Neuron (in vitro differentiated cells): Measurements from ENCODE around the gene KANK2.
"Not testable (repeated sequence)": the region's sequence is repeated elsewhere in the genome, so short reads cannot be mapped to it uniquely, and the experiment has no call there.

ENCODE experiments used
- H2AFZ ChIP-seq: one replicate; pipeline ENCODE4 v1.6.1; 2013; ENCODE audit warnings: low read depth, mild to moderate bottlenecking, inconsistent platforms, low read length, moderate library complexity
- H3K27me3 ChIP-seq: one replicate; pipeline ENCODE4 v1.6.1; 2013; ENCODE audit warnings: low read length; ENCODE audit not compliant: insufficient read depth
- H3K36me3 ChIP-seq: one replicate; pipeline ENCODE4 v1.6.1; 2013; ENCODE audit warnings: low read length; ENCODE audit not compliant: insufficient read depth
- H3K4me1 ChIP-seq: one replicate; pipeline ENCODE4 v1.6.1; 2013; ENCODE audit warnings: low read length; ENCODE audit not compliant: insufficient read depth
- H3K4me3 ChIP-seq: 2 replicates; pipeline ENCODE4 v1.5.1; 2013; ENCODE audit warnings: mild to moderate bottlenecking, low read length, moderate library complexity
- H3K9me3 ChIP-seq: one replicate; pipeline ENCODE4 v1.6.1; 2013; ENCODE audit warnings: low read length

KANK2 gene

GRCh38 chr19:11127905-11128304 lies 69.4 kb downstream of the KANK2 start:
- Histone ChIP-seq H2AFZ (no peak overlapping the region), H3K4me3 (no peak overlapping the region), H3K4me1 (no peaks in the 10 kb centered on the region), H3K9me3 (no peaks in the 10 kb centered on the region), H3K36me3 (peaks cover 83% of the 10 kb centered on the region), H3K27me3 (no peaks in the 10 kb centered on the region)

GRCh38 chr19:11125994-11126685 lies 71.2 kb downstream of the KANK2 start:
- Histone ChIP-seq H3K36me3 (peaks cover 76% of the 10 kb centered on the region), H3K4me3 (no peak overlapping the region), H3K4me1 (no peaks in the 10 kb centered on the region), H2AFZ (no peak overlapping the region), H3K27me3 (no peaks in the 10 kb centered on the region), H3K9me3 (no peaks in the 10 kb centered on the region)

GRCh38 chr19:11124157-11124556 lies 73.2 kb downstream of the KANK2 start:
- not testable (repeated sequence) for H3K27me3 ChIP-seq, H3K4me1 ChIP-seq, H2AFZ ChIP-seq, H3K4me3 ChIP-seq, H3K9me3 ChIP-seq
- peaks cover 77% of the 10 kb centered on the region for H3K36me3 ChIP-seq

GRCh38 chr19:11123114-11123513 lies 74.2 kb downstream of the KANK2 start:
- no peak overlapping the region for H2AFZ ChIP-seq
- no peak overlapping the region for H3K4me3 ChIP-seq
- H3K27me3 ChIP-seq = no peaks in the 10 kb centered on the region
- H3K4me1 ChIP-seq = no peaks in the 10 kb centered on the region
- H3K9me3 ChIP-seq = no peaks in the 10 kb centered on the region
- H3K36me3 ChIP-seq = peaks cover 76% of the 10 kb centered on the region

GRCh38 chr19:11121963-11122362 lies 75.4 kb downstream of the KANK2 start:
- not testable (repeated sequence) for H2AFZ ChIP-seq, H3K27me3 ChIP-seq, H3K4me1 ChIP-seq, H3K4me3 ChIP-seq, H3K9me3 ChIP-seq
- peaks cover 77% of the 10 kb centered on the region for H3K36me3 ChIP-seq

- Histone ChIP-seq H3K4me1 (no peaks in the 10 kb centered on the region), H3K4me3 (no peak overlapping the region), H3K9me3 (no peaks in the 10 kb centered on the region), H3K27me3 (no peaks in the 10 kb centered on the region), H2AFZ (no peak overlapping the region), H3K36me3 (peaks cover 90% of the 10 kb centered on the region)
Observed at GRCh38 chr19:11116507-11116906, 80.8 kb downstream of the KANK2 start.

GRCh38 chr19:11115895-11116446 lies 81.4 kb downstream of the KANK2 start:
- peaks cover 90% of the 10 kb centered on the region for H3K36me3 ChIP-seq
- H3K9me3 ChIP-seq = no peaks in the 10 kb centered on the region
- H3K4me3 ChIP-seq = no peak overlapping the region
- H2AFZ ChIP-seq = no peak overlapping the region
- no peaks in the 10 kb centered on the region for H3K27me3 ChIP-seq
- no peaks in the 10 kb centered on the region for H3K4me1 ChIP-seq

GRCh38 chr19:11115042-11115441 lies 82.3 kb downstream of the KANK2 start:
- no peak overlapping the region for H3K4me3 ChIP-seq
- H3K36me3 ChIP-seq = peaks cover 89% of the 10 kb centered on the region
- H2AFZ ChIP-seq = no peak overlapping the region
- H3K9me3 ChIP-seq = no peaks in the 10 kb centered on the region
- H3K4me1 ChIP-seq = no peaks in the 10 kb centered on the region
- H3K27me3 ChIP-seq = no peaks in the 10 kb centered on the region
